GM12801 (cell line): ENCODE measurements around the gene FHIP1B.

Experiments used
- TF ChIP-seq, protein P1 (sequence below): IDR thresholded peaks from one replicate; pipeline ENCODE4 v1.5.1; 2011; ENCODE audit warnings: control low read depth; ENCODE audit not compliant: insufficient read length; ENCODE audit errors: extremely low read depth

FHIP1B gene

GRCh38 chr11:6224421-6224820 lies 10.0 kb downstream of the FHIP1B start:
- TF ChIP-seq, protein P1, sequence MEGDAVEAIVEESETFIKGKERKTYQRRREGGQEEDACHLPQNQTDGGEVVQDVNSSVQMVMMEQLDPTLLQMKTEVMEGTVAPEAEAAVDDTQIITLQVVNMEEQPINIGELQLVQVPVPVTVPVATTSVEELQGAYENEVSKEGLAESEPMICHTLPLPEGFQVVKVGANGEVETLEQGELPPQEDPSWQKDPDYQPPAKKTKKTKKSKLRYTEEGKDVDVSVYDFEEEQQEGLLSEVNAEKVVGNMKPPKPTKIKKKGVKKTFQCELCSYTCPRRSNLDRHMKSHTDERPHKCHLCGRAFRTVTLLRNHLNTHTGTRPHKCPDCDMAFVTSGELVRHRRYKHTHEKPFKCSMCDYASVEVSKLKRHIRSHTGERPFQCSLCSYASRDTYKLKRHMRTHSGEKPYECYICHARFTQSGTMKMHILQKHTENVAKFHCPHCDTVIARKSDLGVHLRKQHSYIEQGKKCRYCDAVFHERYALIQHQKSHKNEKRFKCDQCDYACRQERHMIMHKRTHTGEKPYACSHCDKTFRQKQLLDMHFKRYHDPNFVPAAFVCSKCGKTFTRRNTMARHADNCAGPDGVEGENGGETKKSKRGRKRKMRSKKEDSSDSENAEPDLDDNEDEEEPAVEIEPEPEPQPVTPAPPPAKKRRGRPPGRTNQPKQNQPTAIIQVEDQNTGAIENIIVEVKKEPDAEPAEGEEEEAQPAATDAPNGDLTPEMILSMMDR = no peak

DNA sequence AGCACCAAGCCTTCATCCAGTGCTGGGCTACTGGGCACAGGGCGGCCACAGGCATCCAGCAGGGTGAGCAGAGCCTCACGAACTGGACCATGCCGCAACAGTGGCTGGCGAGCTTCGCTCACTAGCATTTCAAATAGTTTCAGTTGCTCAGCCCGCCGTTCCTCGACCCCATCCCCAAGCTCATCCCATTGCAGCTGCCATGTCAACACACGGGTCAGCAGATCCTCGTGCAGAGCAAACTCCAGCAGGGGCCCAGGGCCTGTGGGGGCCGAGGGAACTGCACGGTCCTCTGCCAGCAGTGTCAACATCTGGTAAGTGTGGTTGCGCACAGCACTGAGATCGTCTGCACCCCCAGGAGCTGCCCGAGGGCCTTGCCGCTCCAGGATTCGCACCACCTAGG lies 10.6 kb downstream of the FHIP1B start:
- TF ChIP-seq, protein P1 = no peak

GRCh38 chr11:6219359-6219758 lies 15.1 kb downstream of the FHIP1B start:
- TF ChIP-seq, protein P1 = no peak

GRCh38 chr11:6217722-6218121 lies 16.7 kb downstream of the FHIP1B start:
- TF ChIP-seq, protein P1 = no peak

DNA sequence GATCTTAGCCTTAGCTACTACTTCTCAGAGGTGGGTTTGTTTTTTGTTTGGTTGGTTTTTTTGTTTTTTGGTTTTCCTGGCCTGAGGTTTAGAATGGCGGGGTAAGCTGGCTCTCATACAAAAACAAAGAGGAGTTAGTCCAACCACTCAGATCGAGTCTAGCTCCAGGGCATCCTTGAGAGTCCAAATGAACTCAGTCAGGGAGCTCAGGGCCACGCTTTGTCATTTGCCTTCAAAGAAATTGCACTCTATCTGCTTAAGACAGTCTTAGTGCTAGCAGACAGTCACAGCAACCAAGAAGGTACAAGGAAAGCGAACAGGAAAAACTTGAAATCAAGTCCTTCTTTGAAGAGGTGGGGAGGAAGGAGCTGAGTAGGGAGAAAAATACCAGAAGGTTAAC lies 17.9 kb downstream of the FHIP1B start:
- TF ChIP-seq, protein P1 = no peak

DNA sequence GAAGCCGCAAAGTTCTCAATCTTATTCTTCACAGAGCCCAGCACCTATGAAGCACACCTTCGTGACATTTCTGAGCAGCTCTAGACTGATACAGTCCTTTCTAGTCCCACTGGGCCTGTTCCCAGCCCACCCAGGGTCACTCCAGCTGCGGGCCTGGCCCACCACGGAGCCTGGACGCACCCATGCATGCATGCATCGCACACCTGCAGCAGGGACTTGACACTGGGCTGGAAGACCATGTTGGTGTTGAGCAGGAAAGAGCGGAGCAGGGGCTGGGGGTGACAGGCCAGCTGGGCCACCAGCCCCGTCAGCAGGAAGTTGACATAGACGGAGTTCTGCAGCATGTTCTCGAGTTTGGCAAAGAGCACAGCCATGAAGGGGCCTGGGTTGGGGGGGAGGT lies 19.9 kb downstream of the FHIP1B start:
- TF ChIP-seq, protein P1 = no peak

DNA sequence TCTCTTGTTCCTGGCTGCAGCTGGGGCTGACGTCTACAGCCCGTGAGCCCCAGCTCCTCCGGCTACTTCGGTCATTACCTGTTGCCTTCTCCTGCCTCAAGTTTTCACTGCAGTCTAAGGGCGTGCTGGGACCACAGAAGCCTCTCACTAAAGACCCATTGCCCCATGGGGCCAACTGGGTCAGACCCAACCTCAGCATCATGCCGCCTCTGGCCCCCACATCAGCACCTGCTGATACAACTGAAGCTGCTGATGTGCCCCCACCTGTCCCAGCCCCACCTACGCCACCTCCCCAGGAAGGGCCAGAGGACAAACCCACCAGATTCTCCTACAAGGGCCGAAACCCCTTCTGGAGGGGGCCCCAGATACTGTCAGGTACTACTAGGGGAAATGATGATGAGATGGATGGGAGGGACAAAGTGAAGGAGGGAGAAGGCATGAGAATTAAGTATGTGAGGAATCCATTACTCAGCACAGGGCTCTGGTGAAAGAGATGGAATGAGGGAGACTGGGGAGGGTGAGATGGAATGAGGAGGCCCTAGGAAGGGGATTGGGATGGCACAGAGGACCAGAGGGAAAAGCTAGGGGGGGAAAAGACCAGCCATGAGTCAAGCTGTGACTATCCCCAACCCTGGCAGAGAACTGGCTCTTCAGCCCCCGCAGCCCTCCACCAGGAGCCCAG lies 24.0 kb downstream of the FHIP1B start:
- TF ChIP-seq, protein P1 = no peak
